Measurements from ENCODE around the gene DLGAP4. TPM values are rescaled to one million over a fixed set of nuclear protein-coding genes. Genes with fewer than 3 reads are reported as not detected.

Gene DLGAP4
- total RNA-seq, 4 donors from 2014 or later: 38.6 to 193 (median 80.5) TPM

DNA sequence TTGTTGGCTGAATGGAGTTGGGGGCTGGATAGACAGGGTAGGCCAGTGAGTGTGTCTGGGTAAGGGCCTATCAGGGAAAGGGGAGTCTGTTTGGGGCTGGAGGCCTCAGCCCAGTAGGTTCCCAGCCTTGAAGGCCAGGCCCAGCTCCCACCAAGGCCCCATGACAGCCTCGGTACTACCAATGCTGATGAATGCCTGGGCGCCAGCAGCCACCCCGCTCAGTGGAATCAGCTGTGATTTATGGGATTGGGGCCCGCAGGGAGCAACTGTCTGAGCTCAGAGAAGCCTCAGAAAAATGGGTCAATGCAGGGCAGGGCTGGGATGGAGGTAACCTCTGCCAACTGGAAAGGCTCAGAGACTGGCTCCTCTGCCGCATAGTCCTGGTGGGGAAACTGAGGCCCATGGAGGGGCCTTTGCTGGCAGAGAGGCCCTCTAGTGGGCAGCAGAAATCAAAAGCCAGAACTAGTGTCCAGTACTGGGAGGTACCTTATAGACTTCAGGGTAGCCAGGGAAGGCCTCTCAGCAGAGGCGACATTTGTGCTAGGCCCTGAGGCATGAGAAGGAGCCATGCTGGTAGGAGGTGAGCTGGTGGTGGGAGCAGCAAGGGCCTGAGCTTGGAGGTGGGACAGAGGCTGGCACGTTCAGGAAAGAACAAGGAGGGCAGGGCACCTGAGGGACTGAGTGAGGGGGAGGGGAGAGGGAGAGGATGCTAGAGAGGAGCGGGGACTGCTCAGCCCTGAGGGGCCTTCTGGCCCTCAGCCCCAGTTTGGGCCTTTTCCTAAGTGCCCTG, 36.4 kb downstream of the DLGAP4 start:
- no peak for DNase-seq
- H3K4me3 ChIP-seq: no peak overlapping the region
- no peaks in the 10 kb centered on the region for H3K9me3 ChIP-seq
- intact Hi-C loops (cut with DNase I; ENCODE audit: low total_unique reads): no loop called here
- no peaks in the 10 kb centered on the region for H3K36me3 ChIP-seq
- no peak overlapping the region for H3K27ac ChIP-seq
- no peaks in the 10 kb centered on the region for H3K27me3 ChIP-seq
- no peak for TF ChIP-seq POLR2A (IDR thresholded peaks at IDR 0.05)
- TF ChIP-seq, protein P1, sequence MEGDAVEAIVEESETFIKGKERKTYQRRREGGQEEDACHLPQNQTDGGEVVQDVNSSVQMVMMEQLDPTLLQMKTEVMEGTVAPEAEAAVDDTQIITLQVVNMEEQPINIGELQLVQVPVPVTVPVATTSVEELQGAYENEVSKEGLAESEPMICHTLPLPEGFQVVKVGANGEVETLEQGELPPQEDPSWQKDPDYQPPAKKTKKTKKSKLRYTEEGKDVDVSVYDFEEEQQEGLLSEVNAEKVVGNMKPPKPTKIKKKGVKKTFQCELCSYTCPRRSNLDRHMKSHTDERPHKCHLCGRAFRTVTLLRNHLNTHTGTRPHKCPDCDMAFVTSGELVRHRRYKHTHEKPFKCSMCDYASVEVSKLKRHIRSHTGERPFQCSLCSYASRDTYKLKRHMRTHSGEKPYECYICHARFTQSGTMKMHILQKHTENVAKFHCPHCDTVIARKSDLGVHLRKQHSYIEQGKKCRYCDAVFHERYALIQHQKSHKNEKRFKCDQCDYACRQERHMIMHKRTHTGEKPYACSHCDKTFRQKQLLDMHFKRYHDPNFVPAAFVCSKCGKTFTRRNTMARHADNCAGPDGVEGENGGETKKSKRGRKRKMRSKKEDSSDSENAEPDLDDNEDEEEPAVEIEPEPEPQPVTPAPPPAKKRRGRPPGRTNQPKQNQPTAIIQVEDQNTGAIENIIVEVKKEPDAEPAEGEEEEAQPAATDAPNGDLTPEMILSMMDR (IDR thresholded peaks at IDR 0.05): no peak
- H3K4me1 ChIP-seq: no peaks in the 10 kb centered on the region

- no peaks in the 10 kb centered on the region for H3K27me3 ChIP-seq
- TF ChIP-seq POLR2A (IDR thresholded peaks at IDR 0.05): no peak
- TF ChIP-seq, protein P1 (IDR thresholded peaks at IDR 0.05): no peak
- intact Hi-C loops (cut with DNase I; ENCODE audit: low total_unique reads): no loop called here
Observed at GRCh38 chr20:36343641-36344040, 37.5 kb downstream of the DLGAP4 start.

GRCh38 chr20:36344517-36345132, 38.5 kb downstream of the DLGAP4 start:
- no peak for TF ChIP-seq POLR2A (IDR thresholded peaks at IDR 0.05)
- TF ChIP-seq, protein P1 (IDR thresholded peaks at IDR 0.05): no peak
- Histone ChIP-seq H3K9me3 (no peaks in the 10 kb centered on the region), H3K27me3 (no peaks in the 10 kb centered on the region), H3K27ac (no peak overlapping the region), H3K4me3 (no peak overlapping the region), H3K36me3 (no peaks in the 10 kb centered on the region), H3K4me1 (no peaks in the 10 kb centered on the region)
- DNase-seq: peak in 1 of 2 donors; percentile 21
- intact Hi-C loops (cut with DNase I; ENCODE audit: low total_unique reads): no loop called here

More at GRCh38 chr20:36343641-36344040, 37.5 kb downstream of the DLGAP4 start:
- no peaks in the 10 kb centered on the region for H3K36me3 ChIP-seq
- no peaks in the 10 kb centered on the region for H3K4me1 ChIP-seq
- no peak overlapping the region for H3K4me3 ChIP-seq
- no peak overlapping the region for H3K27ac ChIP-seq
- no peaks in the 10 kb centered on the region for H3K9me3 ChIP-seq
- DNase-seq: no peak

- no peak overlapping the region for H3K4me3 ChIP-seq
- no peaks in the 10 kb centered on the region for H3K27me3 ChIP-seq
- no peak for TF ChIP-seq POLR2A (IDR thresholded peaks at IDR 0.05)
- TF ChIP-seq, protein P1 (IDR thresholded peaks at IDR 0.05): no peak
- H3K4me1 ChIP-seq: no peaks in the 10 kb centered on the region
- intact Hi-C loops (cut with DNase I; ENCODE audit: low total_unique reads): no loop called here
- no peaks in the 10 kb centered on the region for H3K9me3 ChIP-seq
- DNase-seq: no peak
- H3K27ac ChIP-seq: no peak overlapping the region
- H3K36me3 ChIP-seq: no peaks in the 10 kb centered on the region
Observed at GRCh38 chr20:36346256-36346655, 40.1 kb downstream of the DLGAP4 start.
